Memory B cell (primary cell): ENCODE measurements around the gene ELAPOR1.
A peak's percentile ranks its signal among the peaks of the same experiment; 100 is the strongest.

ENCODE experiments used
- ATAC-seq: fragments of 150-1000 bp; cut with Tn5 transposase; 2 replicates; pipeline ENCODE4 v1.10.0; 2021; ENCODE audit warnings: low read depth, mild to moderate bottlenecking, moderate library complexity
- DNase-seq, 2 donors: peaks; one replicate each; pipeline ENCODE4 v3.0.0; 2022; ENCODE audit warnings: low spot score in 2 of 2
- H3K27ac Mint-ChIP-seq: one replicate; pipeline ENCODE4 v1.8.0; 2022; ENCODE audit warnings: mild to moderate bottlenecking, moderate library complexity, mixed read lengths
- H3K27me3 Mint-ChIP-seq: one replicate; pipeline ENCODE4 v1.8.0; 2022; ENCODE audit warnings: mixed read lengths
- H3K36me3 Mint-ChIP-seq: one replicate; pipeline ENCODE4 v1.8.0; 2022; ENCODE audit warnings: mild to moderate bottlenecking, mixed read lengths
- H3K4me1 Mint-ChIP-seq: one replicate; pipeline ENCODE4 v1.8.0; 2022; ENCODE audit warnings: mixed read lengths
- H3K4me3 Mint-ChIP-seq: one replicate; pipeline ENCODE4 v1.8.0; 2022; ENCODE audit warnings: mild to moderate bottlenecking, moderate library complexity, mixed read lengths
- H3K9me3 Mint-ChIP-seq: one replicate; pipeline ENCODE4 v1.8.0; 2022; ENCODE audit warnings: mixed read lengths

Gene ELAPOR1

DNA sequence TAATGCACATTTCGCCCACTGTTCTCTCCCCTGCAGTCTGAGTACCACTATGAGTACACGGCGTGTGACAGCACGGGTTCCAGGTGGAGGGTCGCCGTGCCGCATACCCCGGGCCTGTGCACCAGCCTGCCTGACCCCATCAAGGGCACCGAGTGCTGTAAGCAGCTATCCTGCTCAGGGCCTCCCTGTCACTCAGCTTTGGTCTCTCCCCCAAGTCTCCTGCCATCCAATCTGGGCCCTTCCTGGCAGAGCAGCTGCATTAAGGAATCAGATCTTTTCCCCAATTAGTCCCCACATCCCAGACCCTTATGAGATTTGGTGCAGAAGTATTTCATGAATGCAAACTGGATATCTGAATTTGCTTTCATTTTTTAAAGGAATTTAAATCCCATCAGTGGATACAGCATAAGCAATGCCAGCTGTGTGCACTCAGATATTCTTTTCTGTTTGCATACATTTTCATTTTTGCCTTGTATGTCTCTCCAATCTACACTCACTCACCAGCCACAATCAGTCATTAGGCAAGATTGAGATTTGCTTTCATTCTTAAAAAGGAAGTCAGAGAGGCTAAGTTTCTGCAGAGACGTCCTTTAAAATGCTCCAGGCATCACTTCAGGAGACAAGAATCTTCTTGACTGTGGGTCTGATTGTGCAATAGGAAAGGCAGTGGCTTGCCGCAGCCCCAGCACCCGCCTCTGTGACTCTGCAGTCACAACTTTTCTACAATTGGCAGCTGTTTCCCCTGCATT lies 48.1 kb downstream of the ELAPOR1 start:
- H3K9me3 Mint-ChIP-seq, result no peaks in the 10 kb centered on the region
- no peak overlapping the region for H3K27ac Mint-ChIP-seq
- DNase-seq, result no peak
- no peak overlapping the region for H3K4me3 Mint-ChIP-seq
- H3K4me1 Mint-ChIP-seq, result peaks cover 15% of the 10 kb centered on the region
- no peaks in the 10 kb centered on the region for H3K27me3 Mint-ChIP-seq
- ATAC-seq, result no peak
- no peaks in the 10 kb centered on the region for H3K36me3 Mint-ChIP-seq

DNA sequence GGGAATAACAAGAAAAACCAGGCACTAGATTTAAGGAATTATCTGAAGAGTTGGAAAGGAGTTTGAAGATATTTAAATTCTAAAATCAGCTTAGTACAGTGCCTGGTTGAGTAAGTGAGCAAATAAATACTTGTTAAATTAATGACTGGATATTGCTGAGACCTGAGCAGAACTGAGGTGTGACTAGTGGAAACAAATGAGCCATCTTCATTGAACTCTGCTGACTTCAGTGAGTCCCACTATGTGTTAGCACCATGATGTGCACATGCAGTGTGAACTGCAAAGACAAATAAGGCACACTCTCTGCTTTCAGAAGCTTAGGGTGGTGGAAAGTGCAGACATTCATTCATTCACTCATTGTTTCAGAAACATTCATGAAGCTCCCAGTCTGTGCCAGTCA lies 48.7 kb downstream of the ELAPOR1 start:
- H3K4me3 Mint-ChIP-seq, result no peak overlapping the region
- no peak overlapping the region for H3K27ac Mint-ChIP-seq
- no peaks in the 10 kb centered on the region for H3K27me3 Mint-ChIP-seq
- no peaks in the 10 kb centered on the region for H3K36me3 Mint-ChIP-seq
- ATAC-seq, result no peak
- peaks cover 15% of the 10 kb centered on the region for H3K4me1 Mint-ChIP-seq
- no peaks in the 10 kb centered on the region for H3K9me3 Mint-ChIP-seq
- DNase-seq, result no peak

DNA sequence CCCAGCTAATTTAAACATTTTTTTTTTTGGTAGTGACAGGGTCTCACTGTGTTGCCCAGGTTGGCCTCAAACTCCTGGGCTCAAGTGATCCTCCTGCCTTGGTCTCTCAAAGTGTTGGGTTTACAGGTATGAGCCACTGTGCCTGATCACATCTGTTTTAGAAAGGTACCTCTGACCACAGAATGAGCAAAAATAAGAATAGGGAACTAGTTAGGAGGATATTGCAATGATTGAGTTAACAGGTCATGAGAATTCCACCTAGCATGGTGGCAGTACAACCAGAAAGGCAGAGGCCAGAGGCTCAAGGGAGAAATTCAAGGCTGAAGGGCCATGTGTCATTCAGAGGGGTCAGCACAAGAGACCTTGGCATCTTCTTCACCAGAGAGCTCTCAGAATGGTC lies 49.6 kb downstream of the ELAPOR1 start:
- H3K27me3 Mint-ChIP-seq, result peaks cover 3% of the 10 kb centered on the region
- peak overlapping the region; percentile 36 for H3K27ac Mint-ChIP-seq
- DNase-seq (no peak), ATAC-seq (peak; percentile 20)
- H3K9me3 Mint-ChIP-seq, result no peaks in the 10 kb centered on the region
- H3K36me3 Mint-ChIP-seq, result peaks cover 2% of the 10 kb centered on the region
- H3K4me3 Mint-ChIP-seq, result no peak overlapping the region
- H3K4me1 Mint-ChIP-seq, result peaks cover 18% of the 10 kb centered on the region
